ENCODE measurements around the gene CCN5.
A peak's percentile ranks its signal among the peaks of the same experiment; 100 is the strongest.
"Not testable (repeated sequence)": the region's sequence is repeated elsewhere in the genome, so short reads cannot be mapped to it uniquely, and the experiment has no call there.

CCN5 gene

DNA sequence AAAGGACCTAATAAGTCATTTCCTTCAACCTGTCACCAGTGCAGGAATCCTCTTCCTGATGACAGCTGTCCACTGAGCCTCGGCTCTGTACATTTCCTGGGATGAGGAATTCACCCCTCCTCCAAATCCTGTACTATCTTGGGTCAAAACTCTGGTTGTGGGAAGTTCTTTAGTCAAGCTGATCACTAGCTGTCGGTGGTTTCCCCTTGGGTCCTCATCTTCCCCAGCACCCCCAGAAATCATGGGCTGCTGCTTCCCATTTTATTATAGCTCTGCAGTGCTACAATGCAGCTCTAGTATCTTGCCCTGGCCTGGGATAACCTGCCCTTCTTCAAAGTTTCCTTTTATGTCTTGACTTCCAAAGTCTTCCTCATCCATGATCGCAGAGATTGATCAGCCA, 49.1 kb upstream of the CCN5 start (continued):
- TF ChIP-seq ZNF488 (tag by site-specific recombination; IDR thresholded peaks at IDR 0.05) (no peak), ZNF639 (tag by site-specific recombination; IDR thresholded peaks at IDR 0.05) (no peak), ZNF76 (tag by site-specific recombination; IDR thresholded peaks at IDR 0.05; ENCODE audit: borderline replicate concordance, low read depth) (no peak), ZNF133 (tag by site-specific recombination; IDR thresholded peaks at IDR 0.05) (no peak)

GRCh38 chr20:44670851-44671250, 44.3 kb upstream of the CCN5 start:
- H3K4me3 ChIP-seq (ENCODE audit: low read depth, low read length); POLR2A ChIA-PET; H3K27ac ChIP-seq (ENCODE audit: extremely low read depth, low read depth, low read length); H3K4me1 ChIP-seq (ENCODE audit: control insufficient read depth, insufficient read depth, low read length); CTCF ChIA-PET; H3K9me3 ChIP-seq (ENCODE audit: control insufficient read depth, insufficient read depth, low read depth, low read length); H3K36me3 ChIP-seq (ENCODE audit: control insufficient read depth in 2 of 2, insufficient read depth in 1 of 2, low read length in 2 of 2): not testable (repeated sequence)

DNA sequence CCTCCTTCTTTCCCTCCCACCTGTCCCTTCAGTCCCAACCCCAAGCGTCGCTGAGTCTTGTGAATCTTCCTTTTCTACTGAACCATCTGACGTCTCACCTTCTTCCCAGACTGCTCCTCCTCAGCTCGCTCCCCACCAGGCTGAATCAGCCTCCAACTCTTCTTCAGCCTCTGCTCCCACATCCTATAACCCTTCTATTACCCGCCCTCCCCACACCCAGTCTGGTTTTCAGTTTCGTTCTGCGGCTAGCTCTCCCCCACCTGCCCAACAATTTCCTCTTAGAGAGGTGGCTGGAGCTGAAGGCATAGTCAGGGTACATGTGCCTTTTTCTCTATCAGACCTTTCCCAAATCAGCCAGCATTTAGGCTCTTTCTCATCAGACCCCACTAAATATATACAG, 43.6 kb upstream of the CCN5 start:
- H3K27ac ChIP-seq (ENCODE audit: extremely low read depth, low read depth, low read length); H3K9me3 ChIP-seq (ENCODE audit: control insufficient read depth, insufficient read depth, low read depth, low read length); CTCF ChIA-PET; H3K4me3 ChIP-seq (ENCODE audit: low read depth, low read length); H3K36me3 ChIP-seq (ENCODE audit: control insufficient read depth in 2 of 2, insufficient read depth in 1 of 2, low read length in 2 of 2); POLR2A ChIA-PET; H3K4me1 ChIP-seq (ENCODE audit: control insufficient read depth, insufficient read depth, low read length): not testable (repeated sequence)

DNA sequence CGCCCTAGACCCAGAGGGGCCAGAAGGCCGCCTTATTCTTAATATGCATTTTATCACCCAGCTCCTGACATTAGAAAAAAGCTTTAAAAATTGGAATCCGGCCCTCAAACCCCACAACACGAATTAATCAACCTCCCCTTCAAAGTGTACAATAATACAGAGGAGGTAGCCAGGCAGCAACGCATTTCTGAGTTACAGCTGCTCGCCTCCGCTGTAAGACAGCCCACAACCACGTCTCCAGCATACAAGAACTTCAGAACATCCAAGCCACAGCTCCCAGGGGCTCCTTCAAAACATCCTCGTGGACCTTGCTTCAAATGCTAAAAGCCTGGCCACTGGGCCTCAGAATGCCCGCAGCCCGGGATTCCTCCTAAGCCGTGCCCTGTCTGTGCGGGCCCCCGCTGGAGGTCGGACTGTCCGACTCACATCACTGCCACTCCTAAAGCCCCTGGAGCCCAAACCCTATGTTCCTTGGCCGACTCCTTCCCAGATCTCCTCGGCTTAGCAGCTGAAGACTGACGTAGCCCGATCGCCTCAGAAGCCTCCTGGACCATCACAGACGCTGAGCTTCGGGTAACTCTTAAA, 42.8 kb upstream of the CCN5 start:
- POLR2A ChIA-PET; H3K4me1 ChIP-seq (ENCODE audit: control insufficient read depth, insufficient read depth, low read length): not testable (repeated sequence)

DNA sequence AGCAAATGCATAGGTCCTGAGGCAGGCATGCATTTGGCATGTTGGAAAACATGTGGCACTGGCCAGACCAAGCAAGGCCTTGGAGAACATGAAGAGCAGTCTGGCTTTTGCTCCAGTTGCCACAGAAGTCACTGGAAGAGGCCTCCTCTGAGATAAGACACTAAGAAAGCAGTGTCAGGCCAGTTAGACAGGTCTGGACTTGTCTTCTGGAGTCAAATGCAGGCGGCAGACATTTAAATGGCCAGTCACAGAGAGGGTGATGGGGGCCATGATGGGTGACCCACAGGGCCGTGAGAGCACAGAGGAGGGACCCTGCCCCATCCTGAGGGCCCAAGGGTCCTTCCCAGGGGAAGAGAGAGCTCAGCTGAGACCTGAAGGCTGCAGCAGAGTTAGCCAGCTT, 36.9 kb upstream of the CCN5 start:
- Histone ChIP-seq H3K27ac (ENCODE audit: extremely low read depth, low read depth, low read length) (peak overlapping the region; percentile 72), H3K9me3 (ENCODE audit: control insufficient read depth, insufficient read depth, low read depth, low read length) (no peaks in the 10 kb centered on the region), H3K4me3 (ENCODE audit: low read depth, low read length) (no peak overlapping the region), H3K36me3 (ENCODE audit: control insufficient read depth in 2 of 2, insufficient read depth in 1 of 2, low read length in 2 of 2) (no peaks in the 10 kb centered on the region), H3K4me1 (ENCODE audit: control insufficient read depth, insufficient read depth, low read length) (no peaks in the 10 kb centered on the region; the same call in 1 of the 2 replicates)
- ChIA-PET CTCF (interaction anchor here (0.5 to 0.9 kb wide), 2 partner anchors 21 to 50 kb away, joined by 3 to 4 read pairs; no protein-coding TSS in a partner anchor), POLR2A (interaction anchor here (0.7 kb wide), 1 partner anchor 263 kb away, joined by 3 read pairs; no protein-coding TSS in a partner anchor)
- TF ChIP-seq ZNF155 (tag by site-specific recombination; IDR thresholded peaks at IDR 0.05) (no peak), ZNF146 (tag by site-specific recombination; IDR thresholded peaks at IDR 0.05) (no peak), ZNF354C (tag by site-specific recombination; IDR thresholded peaks at IDR 0.05; ENCODE audit: borderline replicate concordance, low read depth) (no peak), YY1 (tag by site-specific recombination; IDR thresholded peaks at IDR 0.05) (no peak), ZNF350 (tag by site-specific recombination; IDR thresholded peaks at IDR 0.05) (no peak), ZNF335 (tag by site-specific recombination; conservative IDR thresholded peaks at IDR 0.05) (peak; percentile 39), MYNN (tag by site-specific recombination; IDR thresholded peaks at IDR 0.05; ENCODE audit: borderline replicate concordance) (no peak), GLI4 (tag by site-specific recombination; IDR thresholded peaks at IDR 0.05) (no peak)
- TF ChIP-seq, protein P1, sequence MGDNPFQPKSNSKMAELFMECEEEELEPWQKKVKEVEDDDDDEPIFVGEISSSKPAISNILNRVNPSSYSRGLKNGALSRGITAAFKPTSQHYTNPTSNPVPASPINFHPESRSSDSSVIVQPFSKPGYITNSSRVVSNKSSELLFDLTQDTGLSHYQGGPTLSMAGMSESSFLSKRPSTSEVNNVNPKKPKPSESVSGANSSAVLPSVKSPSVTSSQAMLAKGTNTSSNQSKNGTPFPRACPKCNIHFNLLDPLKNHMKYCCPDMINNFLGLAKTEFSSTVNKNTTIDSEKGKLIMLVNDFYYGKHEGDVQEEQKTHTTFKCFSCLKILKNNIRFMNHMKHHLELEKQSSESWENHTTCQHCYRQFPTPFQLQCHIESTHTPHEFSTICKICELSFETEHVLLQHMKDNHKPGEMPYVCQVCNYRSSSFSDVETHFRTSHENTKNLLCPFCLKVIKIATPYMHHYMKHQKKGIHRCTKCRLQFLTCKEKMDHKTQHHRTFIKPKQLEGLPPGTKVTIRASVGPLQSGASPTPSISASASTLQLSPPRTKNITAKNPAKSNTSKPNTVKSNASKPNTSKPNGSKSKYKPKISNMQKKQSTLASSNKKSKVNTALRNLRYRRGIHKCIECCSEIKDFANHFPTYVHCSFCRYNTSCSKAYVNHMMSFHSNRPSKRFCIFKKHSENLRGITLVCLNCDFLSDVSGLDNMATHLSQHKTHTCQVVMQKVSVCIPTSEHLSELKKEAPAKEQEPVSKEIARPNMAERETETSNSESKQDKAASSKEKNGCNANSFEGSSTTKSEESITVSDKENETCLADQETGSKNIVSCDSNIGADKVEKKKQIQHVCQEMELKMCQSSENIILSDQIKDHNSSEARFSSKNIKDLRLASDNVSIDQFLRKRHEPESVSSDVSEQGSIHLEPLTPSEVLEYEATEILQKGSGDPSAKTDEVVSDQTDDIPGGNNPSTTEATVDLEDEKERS (tag by site-specific recombination; IDR thresholded peaks at IDR 0.05), result 0 out of 2 replicates have a peak, but pooled peaks have one; percentile 28
- TF ChIP-seq, protein P2, sequence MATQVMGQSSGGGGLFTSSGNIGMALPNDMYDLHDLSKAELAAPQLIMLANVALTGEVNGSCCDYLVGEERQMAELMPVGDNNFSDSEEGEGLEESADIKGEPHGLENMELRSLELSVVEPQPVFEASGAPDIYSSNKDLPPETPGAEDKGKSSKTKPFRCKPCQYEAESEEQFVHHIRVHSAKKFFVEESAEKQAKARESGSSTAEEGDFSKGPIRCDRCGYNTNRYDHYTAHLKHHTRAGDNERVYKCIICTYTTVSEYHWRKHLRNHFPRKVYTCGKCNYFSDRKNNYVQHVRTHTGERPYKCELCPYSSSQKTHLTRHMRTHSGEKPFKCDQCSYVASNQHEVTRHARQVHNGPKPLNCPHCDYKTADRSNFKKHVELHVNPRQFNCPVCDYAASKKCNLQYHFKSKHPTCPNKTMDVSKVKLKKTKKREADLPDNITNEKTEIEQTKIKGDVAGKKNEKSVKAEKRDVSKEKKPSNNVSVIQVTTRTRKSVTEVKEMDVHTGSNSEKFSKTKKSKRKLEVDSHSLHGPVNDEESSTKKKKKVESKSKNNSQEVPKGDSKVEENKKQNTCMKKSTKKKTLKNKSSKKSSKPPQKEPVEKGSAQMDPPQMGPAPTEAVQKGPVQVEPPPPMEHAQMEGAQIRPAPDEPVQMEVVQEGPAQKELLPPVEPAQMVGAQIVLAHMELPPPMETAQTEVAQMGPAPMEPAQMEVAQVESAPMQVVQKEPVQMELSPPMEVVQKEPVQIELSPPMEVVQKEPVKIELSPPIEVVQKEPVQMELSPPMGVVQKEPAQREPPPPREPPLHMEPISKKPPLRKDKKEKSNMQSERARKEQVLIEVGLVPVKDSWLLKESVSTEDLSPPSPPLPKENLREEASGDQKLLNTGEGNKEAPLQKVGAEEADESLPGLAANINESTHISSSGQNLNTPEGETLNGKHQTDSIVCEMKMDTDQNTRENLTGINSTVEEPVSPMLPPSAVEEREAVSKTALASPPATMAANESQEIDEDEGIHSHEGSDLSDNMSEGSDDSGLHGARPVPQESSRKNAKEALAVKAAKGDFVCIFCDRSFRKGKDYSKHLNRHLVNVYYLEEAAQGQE (tag by site-specific recombination; IDR thresholded peaks at IDR 0.05), result no peak

More for the DNA sequence above, 42.8 kb upstream of the CCN5 start:
- CTCF ChIA-PET, result interaction anchor here (0.6 to 1.2 kb wide), 2 partner anchors 8 to 453 kb away, joined by 3 to 4 read pairs; no protein-coding TSS in a partner anchor
- H3K27ac ChIP-seq (ENCODE audit: extremely low read depth, low read depth, low read length); H3K4me3 ChIP-seq (ENCODE audit: low read depth, low read length); H3K9me3 ChIP-seq (ENCODE audit: control insufficient read depth, insufficient read depth, low read depth, low read length); H3K36me3 ChIP-seq (ENCODE audit: control insufficient read depth in 2 of 2, insufficient read depth in 1 of 2, low read length in 2 of 2): not testable (repeated sequence)
